ENCODE data around the gene SNX19. TPM values are rescaled to one million over a fixed set of nuclear protein-coding genes. Genes with fewer than 3 reads are reported as not detected.

SNX19 gene
- total and polyA plus RNA-seq, 2 of the 4 experiments (the other 2 are of a cell fraction) = 35.9 to 113 TPM

DNA sequence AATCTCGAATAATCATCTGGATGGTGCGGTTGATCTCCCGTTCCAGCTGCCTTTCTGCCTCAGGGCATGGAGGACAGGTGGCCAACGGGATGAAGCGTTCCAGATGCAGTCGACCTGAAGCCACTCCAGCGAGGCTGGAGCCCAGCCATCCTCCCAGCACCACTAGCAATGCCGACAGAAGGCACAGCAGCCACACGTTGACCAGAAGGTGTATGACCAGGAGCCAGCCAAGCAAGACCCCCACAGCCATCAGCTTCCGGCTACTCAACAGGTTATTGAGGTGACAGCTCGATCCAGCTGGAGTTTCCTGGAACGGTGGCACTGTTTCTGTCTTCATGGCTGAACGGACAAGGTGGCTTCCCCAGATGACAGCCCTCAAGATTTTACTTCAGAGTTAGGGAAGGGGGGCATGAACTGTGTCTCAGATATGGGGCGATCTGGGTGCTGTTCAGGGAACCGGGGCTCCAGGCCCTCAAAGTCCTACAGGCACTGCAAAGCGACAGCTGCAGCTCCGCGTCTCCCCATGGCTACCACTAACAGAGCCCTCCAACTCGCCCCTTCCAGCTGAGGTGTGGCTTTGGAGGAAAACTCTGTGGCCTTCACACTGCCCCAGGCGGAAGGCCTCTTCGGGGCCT lies 559 bp downstream of the SNX19 start (continued):
- no peak for TF ChIP-seq BHLHE40 (IDR thresholded peaks at IDR 0.05; ENCODE audit: low read depth, low read length)

DNA sequence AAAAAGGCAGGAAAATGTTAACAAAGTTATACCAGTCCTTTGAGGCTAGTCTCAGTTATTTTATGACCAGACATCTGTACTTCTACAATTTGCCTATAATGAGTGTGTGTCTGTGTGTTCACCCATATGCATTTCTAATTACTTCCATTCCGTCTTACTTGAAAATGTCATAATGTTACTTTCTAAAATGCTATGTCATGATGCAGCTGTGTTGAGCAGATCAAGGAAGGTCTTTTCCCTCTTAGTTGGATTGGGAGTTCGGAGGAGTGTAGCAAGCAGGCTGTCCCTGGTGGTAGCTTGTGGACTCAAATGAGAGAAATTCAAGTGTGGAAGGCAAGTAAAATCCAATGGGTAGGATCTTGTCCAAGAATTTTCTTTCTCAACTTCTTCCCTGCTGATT lies 3.0 kb downstream of the SNX19 start:
- Histone ChIP-seq H3K36me3 (ENCODE audit: control insufficient read depth, insufficient read depth, low read length) (peaks cover 31% of the 10 kb centered on the region), H2AFZ (replicated peaks; ENCODE audit: low read length, poor library complexity) (no peak overlapping the region)

More for the DNA sequence above, 3.0 kb downstream of the SNX19 start:
- CTCF ChIA-PET = no interaction called here
- Histone ChIP-seq H3K9ac (ENCODE audit: low read depth, low read length) (no peak overlapping the region), H3K9me3 (ENCODE audit: control insufficient read depth, insufficient read depth, low read length) (no peaks in the 10 kb centered on the region), H3K4me2 (ENCODE audit: low read depth, low read length) (peak overlapping the region; percentile 11; the same call in 1 of the 2 replicates), H3K9me1 (ENCODE audit: insufficient read depth, low read length) (peaks cover 30% of the 10 kb centered on the region), H2BK120ac (ENCODE audit: low read depth, low read length) (no peak overlapping the region), H3K18ac (ENCODE audit: low read depth, low read length) (no peak overlapping the region), H2BK15ac (ENCODE audit: low read depth, low read length) (no peak overlapping the region), H4K8ac (ENCODE audit: low read depth in 2 of 2, low read length in 2 of 2) (no peak overlapping the region), H3K79me1 (ENCODE audit: low read depth in 1 of 2, low read length in 2 of 2) (peaks cover 27 to 64% of the 10 kb centered on the region in 2 experiments), H3K14ac (replicated peaks; ENCODE audit: low read depth, low read length) (no peak overlapping the region), H3K4ac (ENCODE audit: low read depth, low read length) (no peak overlapping the region), H2AK9ac (replicated peaks; ENCODE audit: low read depth, low read length, poor library complexity) (no peak overlapping the region), H3K23ac (ENCODE audit: low read depth, low read length) (no peak overlapping the region), H3K56ac (ENCODE audit: extremely low read depth, insufficient read depth, low read length) (no peak overlapping the region), H4K91ac (ENCODE audit: insufficient read depth, low read depth, low read length) (no peak overlapping the region), H3K27me3 (ENCODE audit: control insufficient read depth, insufficient read depth, low read length) (no peaks in the 10 kb centered on the region), H4K20me1 (ENCODE audit: insufficient read depth, low read length) (peaks cover 5% of the 10 kb centered on the region; the same call in 1 of the 2 replicates), H2BK5ac (ENCODE audit: low read depth, low read length, poor library complexity, severe bottlenecking) (no peak overlapping the region), H3K27ac (ENCODE audit: insufficient read depth, low read length) (no peak overlapping the region), H2AK5ac (ENCODE audit: low read depth, low read length) (no peak overlapping the region), H2BK20ac (ENCODE audit: low read depth, low read length) (no peak overlapping the region), H3K4me3 (ENCODE audit: insufficient read depth, low read depth, low read length) (no peak overlapping the region), H3K4me1 (ENCODE audit: control insufficient read depth, insufficient read depth, low read length) (peaks cover 19% of the 10 kb centered on the region), H4K5ac (ENCODE audit: low read depth, low read length) (no peak overlapping the region)
- intact Hi-C loops (cut with micrococcal nuclease) = loop anchor here (5.0 kb wide), 1 partner anchor 481 kb away; no protein-coding TSS in a partner anchor
- POLR2A ChIA-PET (ENCODE audit: unreplicated experiment) = no interaction called here
- in situ Hi-C loops (cut with MboI; ENCODE audit: low sequenced_read_pairs) = loop anchor here (25.0 kb wide), 1 partner anchor 974 kb away; no protein-coding TSS in a partner anchor
- dilution Hi-C loops (cut with HindIII; ENCODE audit: low sequenced_read_pairs, unreplicated experiment) = no loop called here
- TF ChIP-seq, protein P1, sequence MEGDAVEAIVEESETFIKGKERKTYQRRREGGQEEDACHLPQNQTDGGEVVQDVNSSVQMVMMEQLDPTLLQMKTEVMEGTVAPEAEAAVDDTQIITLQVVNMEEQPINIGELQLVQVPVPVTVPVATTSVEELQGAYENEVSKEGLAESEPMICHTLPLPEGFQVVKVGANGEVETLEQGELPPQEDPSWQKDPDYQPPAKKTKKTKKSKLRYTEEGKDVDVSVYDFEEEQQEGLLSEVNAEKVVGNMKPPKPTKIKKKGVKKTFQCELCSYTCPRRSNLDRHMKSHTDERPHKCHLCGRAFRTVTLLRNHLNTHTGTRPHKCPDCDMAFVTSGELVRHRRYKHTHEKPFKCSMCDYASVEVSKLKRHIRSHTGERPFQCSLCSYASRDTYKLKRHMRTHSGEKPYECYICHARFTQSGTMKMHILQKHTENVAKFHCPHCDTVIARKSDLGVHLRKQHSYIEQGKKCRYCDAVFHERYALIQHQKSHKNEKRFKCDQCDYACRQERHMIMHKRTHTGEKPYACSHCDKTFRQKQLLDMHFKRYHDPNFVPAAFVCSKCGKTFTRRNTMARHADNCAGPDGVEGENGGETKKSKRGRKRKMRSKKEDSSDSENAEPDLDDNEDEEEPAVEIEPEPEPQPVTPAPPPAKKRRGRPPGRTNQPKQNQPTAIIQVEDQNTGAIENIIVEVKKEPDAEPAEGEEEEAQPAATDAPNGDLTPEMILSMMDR (conservative IDR thresholded peaks at IDR 0.05; ENCODE audit: low read depth, low read length) = no peak
- no peak for TF ChIP-seq SMC3 (IDR thresholded peaks at IDR 0.05; ENCODE audit: low read depth, low read length)
- no peak for TF ChIP-seq POLR2A (IDR thresholded peaks at IDR 0.05; ENCODE audit: low read depth, low read length)
- TF ChIP-seq RAD21 (IDR thresholded peaks at IDR 0.05; ENCODE audit: low read length) = no peak
- no peak for TF ChIP-seq CHD1 (IDR thresholded peaks at IDR 0.05; ENCODE audit: low read depth, low read length)
- TF ChIP-seq MAFK (IDR thresholded peaks at IDR 0.05; ENCODE audit: low read depth, low read length) = no peak
- TF ChIP-seq, protein P2, sequence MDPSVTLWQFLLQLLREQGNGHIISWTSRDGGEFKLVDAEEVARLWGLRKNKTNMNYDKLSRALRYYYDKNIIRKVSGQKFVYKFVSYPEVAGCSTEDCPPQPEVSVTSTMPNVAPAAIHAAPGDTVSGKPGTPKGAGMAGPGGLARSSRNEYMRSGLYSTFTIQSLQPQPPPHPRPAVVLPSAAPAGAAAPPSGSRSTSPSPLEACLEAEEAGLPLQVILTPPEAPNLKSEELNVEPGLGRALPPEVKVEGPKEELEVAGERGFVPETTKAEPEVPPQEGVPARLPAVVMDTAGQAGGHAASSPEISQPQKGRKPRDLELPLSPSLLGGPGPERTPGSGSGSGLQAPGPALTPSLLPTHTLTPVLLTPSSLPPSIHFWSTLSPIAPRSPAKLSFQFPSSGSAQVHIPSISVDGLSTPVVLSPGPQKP (IDR thresholded peaks at IDR 0.05; ENCODE audit: borderline replicate concordance, low read depth, low read length) = no peak
- no peak for TF ChIP-seq BHLHE40 (IDR thresholded peaks at IDR 0.05; ENCODE audit: low read depth, low read length)
- no peak for TF ChIP-seq FOS (IDR thresholded peaks at IDR 0.05; ENCODE audit: low read depth, low read length)
- no TSS peak for BruUV-seq (replicated peaks)
- no CpG with 5 or more reads among the region's 2 CpGs for WGBS, 2 experiments (ENCODE audit: extremely low coverage in 2 of 2, insufficient read length in 1 of 2)
- no peak for ATAC-seq (ENCODE audit: low read depth)
- DNase-seq = no peak
